HG03095 (cell line): ENCODE data around the gene CAVIN2.
"Not testable (repeated sequence)": the region's sequence is repeated elsewhere in the genome, so short reads cannot be mapped to it uniquely, and the experiment has no call there.

Experiments used
- ATAC-seq: cut with Tn5 transposase; IDR thresholded peaks from one replicate; pipeline ENCODE4 v1.9.1; 2021; ENCODE audit warnings: moderate library complexity; ENCODE audit not compliant: unreplicated experiment

Gene CAVIN2

GRCh38 chr2:191802180-191802579, 44.7 kb downstream of the CAVIN2 start:
- no peak for ATAC-seq

- ATAC-seq = no peak
Measured at GRCh38 chr2:191800874-191801273, 46.0 kb downstream of the CAVIN2 start.

GRCh38 chr2:191799526-191799925, 47.4 kb downstream of the CAVIN2 start:
- ATAC-seq = no peak

GRCh38 chr2:191797942-191798876, 48.7 kb downstream of the CAVIN2 start:
- no peak for ATAC-seq

DNA sequence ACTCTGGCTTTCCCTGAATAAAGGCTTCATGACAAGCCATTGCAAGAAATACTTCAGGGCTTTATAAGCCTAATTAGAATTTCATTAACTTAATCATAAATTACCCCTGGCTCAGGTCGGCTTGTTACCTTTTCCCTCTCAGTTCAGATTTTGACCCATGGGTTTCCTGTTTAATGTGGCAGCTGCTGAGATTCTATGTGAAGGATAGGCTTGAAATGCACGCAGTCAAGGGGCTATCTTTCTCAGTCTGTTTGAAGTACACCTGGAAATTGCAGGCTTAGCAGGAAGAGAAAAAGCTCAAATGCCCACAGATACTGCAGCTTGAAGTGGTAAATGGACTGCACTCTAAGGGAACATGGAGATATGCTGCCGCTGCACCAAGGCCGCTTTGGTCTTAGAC, 49.4 kb downstream of the CAVIN2 start:
- ATAC-seq = no peak

DNA sequence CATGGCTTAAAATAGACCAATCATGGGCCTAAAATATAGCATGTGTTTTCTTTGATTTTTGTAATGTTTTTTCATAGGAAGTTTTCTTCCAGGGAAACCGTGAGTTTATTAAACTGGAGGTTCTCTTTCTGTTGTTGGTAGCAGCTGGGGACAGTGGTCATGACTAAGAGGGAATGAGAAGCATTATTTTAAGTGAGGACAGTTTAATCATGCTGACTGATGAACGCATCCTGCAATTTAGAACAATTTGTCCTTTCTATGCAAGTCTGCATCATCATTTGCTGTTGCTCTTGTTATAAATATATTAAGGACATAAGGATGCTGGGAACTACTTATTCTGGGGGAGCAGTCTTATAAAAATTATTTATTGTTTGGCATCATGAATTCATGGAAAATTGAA, 51.2 kb downstream of the CAVIN2 start:
- no peak for ATAC-seq

DNA sequence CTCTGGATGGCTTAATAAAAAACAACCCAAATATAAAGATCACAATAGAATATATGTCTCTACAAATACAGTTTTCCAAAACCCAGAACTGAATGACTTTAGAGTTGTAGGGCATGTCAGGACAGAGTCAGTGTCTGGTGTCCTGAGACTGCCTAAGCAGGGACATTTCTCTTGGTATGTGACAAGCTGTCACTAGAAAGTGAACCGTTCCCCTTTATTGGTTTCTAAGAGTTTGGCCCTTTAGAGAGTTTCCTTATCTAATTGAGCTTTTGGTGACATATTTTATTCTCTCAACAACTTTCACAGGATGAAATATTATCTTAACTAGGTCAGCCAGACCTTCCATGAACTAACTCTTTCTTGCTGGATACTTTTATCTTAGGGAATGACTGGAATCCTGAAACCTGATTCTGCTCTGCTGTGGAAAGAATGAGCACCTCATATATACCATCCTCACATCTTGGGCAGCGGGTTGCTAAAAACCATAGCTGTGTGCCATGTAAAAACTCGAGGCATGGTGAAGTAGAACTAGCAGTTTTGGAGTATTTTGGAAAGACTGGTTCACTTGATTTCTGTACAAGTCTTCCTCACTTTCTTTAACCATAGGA, 54.8 kb downstream of the CAVIN2 start:
- no peak for ATAC-seq

DNA sequence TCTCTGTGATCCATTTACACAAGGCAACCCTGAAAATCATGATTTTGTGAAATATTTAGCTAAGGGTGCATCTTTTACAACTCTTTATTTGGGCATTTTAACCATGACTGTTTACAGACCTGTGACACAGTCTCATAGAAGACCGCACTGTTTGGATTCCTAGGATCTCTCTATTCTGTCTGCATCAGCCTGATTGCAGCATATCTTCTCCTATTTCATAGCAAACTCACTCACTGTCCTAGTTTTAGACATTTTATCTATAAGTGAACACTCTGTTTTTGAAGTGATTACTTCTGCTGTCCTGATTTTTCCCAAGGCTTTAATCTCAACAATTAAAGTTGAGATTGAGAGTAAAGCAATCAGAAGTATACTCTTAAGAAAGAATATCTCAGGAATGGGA, 56.2 kb downstream of the CAVIN2 start:
- no peak for ATAC-seq

- no peak for ATAC-seq
Measured at GRCh38 chr2:191789796-191790195, 57.1 kb downstream of the CAVIN2 start.

GRCh38 chr2:191786694-191787093, 60.2 kb downstream of the CAVIN2 start:
- no peak for ATAC-seq

- not testable (repeated sequence) for ATAC-seq
Measured at GRCh38 chr2:191785651-191786050, 61.2 kb downstream of the CAVIN2 start.
